Measurements from ENCODE around the gene NXT2.

- peak in 2 of 3 donors; percentile 34 to 54 for TF ChIP-seq POLR2A (IDR thresholded peaks at IDR 0.05)
- TF ChIP-seq, protein P1, sequence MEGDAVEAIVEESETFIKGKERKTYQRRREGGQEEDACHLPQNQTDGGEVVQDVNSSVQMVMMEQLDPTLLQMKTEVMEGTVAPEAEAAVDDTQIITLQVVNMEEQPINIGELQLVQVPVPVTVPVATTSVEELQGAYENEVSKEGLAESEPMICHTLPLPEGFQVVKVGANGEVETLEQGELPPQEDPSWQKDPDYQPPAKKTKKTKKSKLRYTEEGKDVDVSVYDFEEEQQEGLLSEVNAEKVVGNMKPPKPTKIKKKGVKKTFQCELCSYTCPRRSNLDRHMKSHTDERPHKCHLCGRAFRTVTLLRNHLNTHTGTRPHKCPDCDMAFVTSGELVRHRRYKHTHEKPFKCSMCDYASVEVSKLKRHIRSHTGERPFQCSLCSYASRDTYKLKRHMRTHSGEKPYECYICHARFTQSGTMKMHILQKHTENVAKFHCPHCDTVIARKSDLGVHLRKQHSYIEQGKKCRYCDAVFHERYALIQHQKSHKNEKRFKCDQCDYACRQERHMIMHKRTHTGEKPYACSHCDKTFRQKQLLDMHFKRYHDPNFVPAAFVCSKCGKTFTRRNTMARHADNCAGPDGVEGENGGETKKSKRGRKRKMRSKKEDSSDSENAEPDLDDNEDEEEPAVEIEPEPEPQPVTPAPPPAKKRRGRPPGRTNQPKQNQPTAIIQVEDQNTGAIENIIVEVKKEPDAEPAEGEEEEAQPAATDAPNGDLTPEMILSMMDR (IDR thresholded peaks at IDR 0.05 in 8 of 11, conservative IDR thresholded peaks at IDR 0.05 in 3 of 11), result peak in 1 of 11 experiments; percentile 32
These were observed at the start of gene NXT2 for GRCh38 chrX:109536439-109537323.
